ENCODE results near the gene IL11.

GRCh38 chr19:55379174-55379573, 8.9 kb upstream of the IL11 start:
- TF ChIP-seq, protein P1, sequence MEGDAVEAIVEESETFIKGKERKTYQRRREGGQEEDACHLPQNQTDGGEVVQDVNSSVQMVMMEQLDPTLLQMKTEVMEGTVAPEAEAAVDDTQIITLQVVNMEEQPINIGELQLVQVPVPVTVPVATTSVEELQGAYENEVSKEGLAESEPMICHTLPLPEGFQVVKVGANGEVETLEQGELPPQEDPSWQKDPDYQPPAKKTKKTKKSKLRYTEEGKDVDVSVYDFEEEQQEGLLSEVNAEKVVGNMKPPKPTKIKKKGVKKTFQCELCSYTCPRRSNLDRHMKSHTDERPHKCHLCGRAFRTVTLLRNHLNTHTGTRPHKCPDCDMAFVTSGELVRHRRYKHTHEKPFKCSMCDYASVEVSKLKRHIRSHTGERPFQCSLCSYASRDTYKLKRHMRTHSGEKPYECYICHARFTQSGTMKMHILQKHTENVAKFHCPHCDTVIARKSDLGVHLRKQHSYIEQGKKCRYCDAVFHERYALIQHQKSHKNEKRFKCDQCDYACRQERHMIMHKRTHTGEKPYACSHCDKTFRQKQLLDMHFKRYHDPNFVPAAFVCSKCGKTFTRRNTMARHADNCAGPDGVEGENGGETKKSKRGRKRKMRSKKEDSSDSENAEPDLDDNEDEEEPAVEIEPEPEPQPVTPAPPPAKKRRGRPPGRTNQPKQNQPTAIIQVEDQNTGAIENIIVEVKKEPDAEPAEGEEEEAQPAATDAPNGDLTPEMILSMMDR (IDR thresholded peaks at IDR 0.05) = no peak
- TF ChIP-seq POLR2AphosphoS5 (IDR thresholded peaks at IDR 0.05) = no peak

Data from stomach (tissue), 4 donors.